GM06990 (cell line): ENCODE results near the gene AUTS2.

Experiments
- DNase-seq: peaks from one replicate; pipeline ENCODE4 v3.0.0-alpha.2; 2011; ENCODE audit not compliant: insufficient read length; ENCODE audit errors: extremely low read depth
- H3K27me3 ChIP-seq: replicated peaks from 2 replicates; pipeline ENCODE4 v1.6.0; 2011; ENCODE audit warnings: low read length; ENCODE audit not compliant: control insufficient read depth, insufficient read depth
- H3K36me3 ChIP-seq: 2 replicates; pipeline ENCODE4 v1.5.1; 2011; ENCODE audit warnings: low read length; ENCODE audit not compliant: control insufficient read depth, insufficient read depth
- H3K4me3 ChIP-seq: replicated peaks from 2 replicates; pipeline ENCODE4 v1.5.1; 2011; ENCODE audit warnings: low read depth, mild to moderate bottlenecking, control low read depth, low read length
- CTCF ChIP-seq: IDR thresholded peaks from 2 replicates; pipeline ENCODE4 v1.5.1; 2011; ENCODE audit warnings: low read length, control low read depth, mild to moderate bottlenecking, inconsistent platforms; ENCODE audit not compliant: insufficient read depth, poor library complexity, severe bottlenecking

AUTS2 gene

GRCh38 chr7:70500261-70500660 is 902.0 kb downstream of the AUTS2 start:
- no peak for DNase-seq
- H3K36me3 ChIP-seq: no peaks in the 10 kb centered on the region
- H3K4me3 ChIP-seq: no peak overlapping the region
- no peaks in the 10 kb centered on the region for H3K27me3 ChIP-seq
- TF ChIP-seq CTCF: no peak

GRCh38 chr7:70502117-70502863 is 904.0 kb downstream of the AUTS2 start:
- H3K27me3 ChIP-seq: no peaks in the 10 kb centered on the region
- H3K36me3 ChIP-seq: no peaks in the 10 kb centered on the region
- DNase-seq: no peak
- TF ChIP-seq CTCF: no peak
- H3K4me3 ChIP-seq: no peak overlapping the region

GRCh38 chr7:70504254-70504653 is 906.0 kb downstream of the AUTS2 start:
- no peaks in the 10 kb centered on the region for H3K27me3 ChIP-seq
- no peak for TF ChIP-seq CTCF
- no peak for DNase-seq
- H3K4me3 ChIP-seq: no peak overlapping the region
- no peaks in the 10 kb centered on the region for H3K36me3 ChIP-seq

- H3K4me3 ChIP-seq: no peak overlapping the region
- H3K27me3 ChIP-seq: no peaks in the 10 kb centered on the region
- no peaks in the 10 kb centered on the region for H3K36me3 ChIP-seq
- TF ChIP-seq CTCF: no peak
- DNase-seq: no peak
Measured at GRCh38 chr7:70505468-70505867, 907.2 kb downstream of the AUTS2 start.

- H3K36me3 ChIP-seq: no peaks in the 10 kb centered on the region
- DNase-seq: no peak
- no peak for TF ChIP-seq CTCF
- H3K27me3 ChIP-seq: no peaks in the 10 kb centered on the region
- H3K4me3 ChIP-seq: no peak overlapping the region
Measured at GRCh38 chr7:70505886-70506285, 907.6 kb downstream of the AUTS2 start.

GRCh38 chr7:70506434-70506833 is 908.2 kb downstream of the AUTS2 start:
- Histone ChIP-seq H3K4me3 (no peak overlapping the region), H3K36me3 (no peaks in the 10 kb centered on the region), H3K27me3 (no peaks in the 10 kb centered on the region)
- DNase-seq: no peak
- no peak for TF ChIP-seq CTCF
